MCF 10A (cell line): Measurements from ENCODE around the gene MEA1. TPM values are rescaled to one million over a fixed set of nuclear protein-coding genes. Genes with fewer than 3 reads are reported as not detected.

Experiments
- BruUV-seq: library from RNA; stranded (reverse); fragments of 400-500 nt; replicated peaks from 2 replicates; lab custom pipeline; 2021; lab: Mats Ljungman, UMichigan
- CTCF ChIA-PET: fragments of 300-600 bp; sonication (Branson Sonifier 250); formaldehyde crosslinking; extraction: SDS; loops from one replicate; lab custom pipeline; 2021; ENCODE audit warnings: antibody characterized with exemption, inconsistent platforms; lab: Yijun Ruan, JAX
- POLR2A ChIA-PET: fragments of 300-600, 350-650 bp; sonication (Branson Sonifier 250); formaldehyde crosslinking; extraction: SDS; loops from one replicate; lab custom pipeline; 2020; ENCODE audit warnings: antibody characterized with exemption, inconsistent platforms; lab: Yijun Ruan, JAX
- DNase-seq: peaks from one replicate; pipeline ENCODE4 v3.0.0-alpha.2; 2018; ENCODE audit not compliant: unreplicated experiment
- H3K27ac Mint-ChIP-seq: one replicate; pipeline ENCODE4 v1.8.0; 2022; ENCODE audit warnings: mild to moderate bottlenecking, low read depth, mixed read lengths; ENCODE audit not compliant: unreplicated experiment
- H3K27me3 Mint-ChIP-seq: one replicate; pipeline ENCODE4 v1.8.0; 2022; ENCODE audit warnings: mixed read lengths; ENCODE audit not compliant: insufficient read depth, unreplicated experiment
- H3K36me3 Mint-ChIP-seq: one replicate; pipeline ENCODE4 v1.8.0; 2022; ENCODE audit warnings: mild to moderate bottlenecking, moderate library complexity, mixed read lengths; ENCODE audit not compliant: insufficient read depth, unreplicated experiment
- H3K4me1 Mint-ChIP-seq: one replicate; pipeline ENCODE4 v1.8.0; 2022; ENCODE audit warnings: mixed read lengths; ENCODE audit not compliant: insufficient read depth, unreplicated experiment
- H3K4me3 Mint-ChIP-seq: one replicate; pipeline ENCODE4 v1.8.0; 2022; ENCODE audit warnings: mild to moderate bottlenecking, moderate library complexity, mixed read lengths; ENCODE audit not compliant: unreplicated experiment
- H3K9me3 Mint-ChIP-seq: one replicate; pipeline ENCODE4 v1.8.0; 2022; ENCODE audit warnings: mixed read lengths; ENCODE audit not compliant: unreplicated experiment
- intact Hi-C: fragments of 100-400 bp; cut with micrococcal nuclease; formaldehyde crosslinking; loops from 2 replicates; pipeline ENCODE4 v1.14.1; 2022
- total RNA-seq: library from RNA; stranded (reverse); gene quantifications from 2 replicates; pipeline ENCODE4 v1.2.3, GENCODE V29; 2022
- TF ChIP-seq, protein P1 (sequence below): fragments of 200-600 bp; IDR thresholded peaks from one replicate; pipeline ENCODE4 v1.8.0; 2022; ENCODE audit warnings: antibody characterized with exemption, mild to moderate bottlenecking; ENCODE audit not compliant: unreplicated experiment

Gene MEA1
- total RNA-seq, 1 experiment from 2014 or later: 71.8 TPM

- Mint-ChIP-seq H3K27ac (peak overlapping the region; percentile 96), H3K36me3 (peaks cover 38% of the 10 kb centered on the region), H3K4me3 (peak overlapping the region; percentile 94), H3K27me3 (no peaks in the 10 kb centered on the region), H3K4me1 (peaks cover 28% of the 10 kb centered on the region), H3K9me3 (no peaks in the 10 kb centered on the region)
- no TSS peak for BruUV-seq
- ChIA-PET POLR2A (interaction anchor here (0.6 to 3.9 kb wide), 31 partner anchors 11 to 571 kb away, joined by 3 to 60 read pairs (median 4); partner anchors contain the start of genes CNPY3, CUL9, DNPH1 and GTPBP2), CTCF (interaction anchor here (0.8 to 2.0 kb wide), 6 partner anchors 11 to 160 kb away, joined by 3 to 11 read pairs (median 4); no protein-coding TSS in a partner anchor)
- intact Hi-C loops: no loop called here
- TF ChIP-seq, protein P1, sequence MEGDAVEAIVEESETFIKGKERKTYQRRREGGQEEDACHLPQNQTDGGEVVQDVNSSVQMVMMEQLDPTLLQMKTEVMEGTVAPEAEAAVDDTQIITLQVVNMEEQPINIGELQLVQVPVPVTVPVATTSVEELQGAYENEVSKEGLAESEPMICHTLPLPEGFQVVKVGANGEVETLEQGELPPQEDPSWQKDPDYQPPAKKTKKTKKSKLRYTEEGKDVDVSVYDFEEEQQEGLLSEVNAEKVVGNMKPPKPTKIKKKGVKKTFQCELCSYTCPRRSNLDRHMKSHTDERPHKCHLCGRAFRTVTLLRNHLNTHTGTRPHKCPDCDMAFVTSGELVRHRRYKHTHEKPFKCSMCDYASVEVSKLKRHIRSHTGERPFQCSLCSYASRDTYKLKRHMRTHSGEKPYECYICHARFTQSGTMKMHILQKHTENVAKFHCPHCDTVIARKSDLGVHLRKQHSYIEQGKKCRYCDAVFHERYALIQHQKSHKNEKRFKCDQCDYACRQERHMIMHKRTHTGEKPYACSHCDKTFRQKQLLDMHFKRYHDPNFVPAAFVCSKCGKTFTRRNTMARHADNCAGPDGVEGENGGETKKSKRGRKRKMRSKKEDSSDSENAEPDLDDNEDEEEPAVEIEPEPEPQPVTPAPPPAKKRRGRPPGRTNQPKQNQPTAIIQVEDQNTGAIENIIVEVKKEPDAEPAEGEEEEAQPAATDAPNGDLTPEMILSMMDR: no peak
- DNase-seq: no peak
Measured at GRCh38 chr6:43058531-43058930, 44.8 kb upstream of the MEA1 start.

DNA sequence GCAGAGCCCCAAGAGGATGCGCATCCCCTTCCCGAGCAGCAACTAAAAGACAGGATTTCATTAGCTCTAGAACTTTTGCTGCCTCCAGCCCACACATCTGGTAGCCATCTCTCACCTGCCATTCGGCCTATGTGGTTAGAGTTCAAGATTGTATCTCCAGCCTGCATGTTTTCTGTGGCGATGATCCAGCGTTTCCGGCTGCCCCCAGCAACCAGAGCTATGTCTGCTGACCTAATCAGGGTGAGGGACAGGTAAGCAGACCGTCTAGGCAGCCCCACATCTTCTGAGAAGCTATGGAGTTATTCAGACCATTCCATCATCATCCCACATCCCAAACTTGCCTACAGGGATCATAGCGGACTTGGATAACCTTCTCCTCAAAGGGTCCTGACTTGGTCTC lies 42.2 kb upstream of the MEA1 start:
- TF ChIP-seq, protein P1: no peak
- ChIA-PET POLR2A (interaction anchor here (0.6 to 5.0 kb wide), 10 partner anchors 21 to 1066 kb away, joined by 3 to 53 read pairs (median 7); partner anchors contain the start of genes CNPY3, CUL9, KLHDC3 and MEA1), CTCF (interaction anchor here (0.7 to 1.3 kb wide), 3 partner anchors 40 to 88 kb away, joined by 3 to 4 read pairs (median 4); no protein-coding TSS in a partner anchor)
- no peak for DNase-seq
- Mint-ChIP-seq H3K27ac (no peak overlapping the region), H3K9me3 (no peaks in the 10 kb centered on the region), H3K36me3 (peaks cover 49% of the 10 kb centered on the region), H3K4me3 (no peak overlapping the region), H3K4me1 (peaks cover 38% of the 10 kb centered on the region), H3K27me3 (no peaks in the 10 kb centered on the region)
- intact Hi-C loops: no loop called here
- BruUV-seq: no TSS peak

DNA sequence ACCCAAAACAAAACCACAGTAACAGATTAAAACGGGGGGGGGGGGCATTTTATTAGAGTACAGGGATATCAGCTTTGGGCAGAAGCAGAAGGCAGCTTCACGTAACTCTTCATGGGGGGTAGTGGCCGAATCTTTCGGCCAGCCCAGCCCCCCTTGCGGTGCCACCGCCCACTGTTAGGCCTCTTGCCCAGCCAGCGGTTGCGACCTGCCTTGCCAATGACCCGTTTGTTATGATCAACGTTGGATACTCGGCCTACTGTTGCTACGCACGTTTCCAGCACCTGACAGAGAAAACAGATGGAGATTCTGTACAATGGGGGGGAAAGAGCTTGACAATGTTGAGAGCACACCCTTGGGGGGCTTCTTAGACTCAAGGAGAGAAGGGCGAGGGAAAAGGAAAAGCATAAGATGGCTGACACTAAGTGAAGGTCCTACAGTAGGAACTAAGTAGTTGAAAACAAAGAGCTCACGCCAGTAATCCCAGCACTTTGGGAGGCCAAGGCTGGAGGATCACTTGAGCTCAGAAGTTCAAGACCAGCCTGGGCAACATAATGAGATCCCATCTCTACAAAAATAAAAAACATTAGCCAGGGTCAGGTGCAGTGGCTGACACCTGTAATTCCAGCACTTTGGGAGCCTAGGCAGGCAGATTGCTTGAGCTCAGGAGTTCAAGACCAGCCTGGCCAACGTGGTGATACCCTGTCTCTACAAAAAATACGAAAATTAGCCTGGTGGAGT lies 40.6 kb upstream of the MEA1 start:
- TSS peak; percentile 98 for BruUV-seq
- POLR2A ChIA-PET: interaction anchor here (0.6 to 5.0 kb wide), 26 partner anchors 9 to 425 kb away, joined by 3 to 53 read pairs (median 6); partner anchors contain the start of genes CNPY3, CUL9, DNPH1 and KLHDC3
- peaks cover 58% of the 10 kb centered on the region for H3K36me3 Mint-ChIP-seq
- TF ChIP-seq, protein P1: no peak
- intact Hi-C loops: loop anchor here (5.0 kb wide), 1 partner anchor 42 kb away; the partner anchor contains the start of genes KLHDC3 and MEA1
- H3K27ac Mint-ChIP-seq: peak overlapping the region; percentile 98
- CTCF ChIA-PET: interaction anchor here (0.6 to 1.8 kb wide), 12 partner anchors 20 to 442 kb away, joined by 3 to 6 read pairs (median 3); partner anchors contain the start of gene CNPY3
- no peak for DNase-seq
- peaks cover 36% of the 10 kb centered on the region for H3K4me1 Mint-ChIP-seq
- H3K9me3 Mint-ChIP-seq: no peaks in the 10 kb centered on the region
- H3K27me3 Mint-ChIP-seq: no peaks in the 10 kb centered on the region
- H3K4me3 Mint-ChIP-seq: peak overlapping the region; percentile 96
